ENCODE data around the gene KCTD13. TPM values are rescaled to one million over a fixed set of nuclear protein-coding genes. Genes with fewer than 3 reads are reported as not detected.
"Not testable (repeated sequence)": the region's sequence is repeated elsewhere in the genome, so short reads cannot be mapped to it uniquely, and the experiment has no call there.

The KCTD13 gene
- polyA plus RNA-seq, 1 donor from 2014 or later: 19.2 TPM

DNA sequence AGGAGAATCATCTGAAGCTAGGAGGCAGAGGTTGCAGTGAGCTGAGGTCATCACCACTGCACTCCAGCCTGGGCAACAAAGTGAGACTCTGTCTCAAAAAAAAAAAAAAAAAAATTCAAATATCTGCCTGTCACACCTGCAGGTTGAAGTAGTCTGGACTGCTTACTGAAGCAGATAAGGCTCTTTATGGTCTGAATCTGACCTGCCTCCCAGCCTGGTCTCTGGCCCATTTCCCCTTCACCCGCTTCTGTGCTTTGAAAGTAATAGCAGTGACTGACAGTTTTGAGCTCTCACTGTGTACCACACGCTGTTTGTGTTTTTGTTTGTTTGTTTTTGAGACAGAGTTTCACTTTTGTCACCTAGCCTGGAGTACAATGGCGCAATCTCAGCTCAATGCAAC lies 32.5 kb downstream of the KCTD13 start:
- H3K4me3 Mint-ChIP-seq: no peak overlapping the region
- peaks cover 22% of the 10 kb centered on the region for H3K27me3 Mint-ChIP-seq
- no peaks in the 10 kb centered on the region for H3K4me1 Mint-ChIP-seq
- no peaks in the 10 kb centered on the region for H3K9me3 Mint-ChIP-seq
- H3K36me3 Mint-ChIP-seq: peaks cover 2% of the 10 kb centered on the region
- H3K27ac Mint-ChIP-seq: no peak overlapping the region

DNA sequence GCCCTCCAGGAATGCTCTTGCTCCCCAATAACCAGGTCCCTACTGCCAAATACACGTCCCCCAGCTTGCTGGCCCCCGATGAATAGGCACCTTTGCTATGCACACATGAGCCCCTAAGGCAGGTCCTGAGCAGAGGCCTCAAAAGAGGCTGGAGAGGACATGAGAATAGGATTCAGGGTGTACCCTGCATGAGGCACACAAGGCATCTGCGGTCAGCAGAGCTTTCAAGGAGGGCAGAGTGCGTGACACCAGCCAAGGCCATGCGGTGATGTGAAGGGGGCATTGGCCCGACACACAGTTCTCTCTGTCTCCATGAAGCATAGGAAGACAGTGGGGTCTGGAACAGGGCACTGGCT lies 33.6 kb downstream of the KCTD13 start:
- no peaks in the 10 kb centered on the region for H3K9me3 Mint-ChIP-seq
- peaks cover 2% of the 10 kb centered on the region for H3K36me3 Mint-ChIP-seq
- H3K27ac Mint-ChIP-seq: no peak overlapping the region
- no peak overlapping the region for H3K4me3 Mint-ChIP-seq
- H3K27me3 Mint-ChIP-seq: peaks cover 11% of the 10 kb centered on the region
- no peaks in the 10 kb centered on the region for H3K4me1 Mint-ChIP-seq

DNA sequence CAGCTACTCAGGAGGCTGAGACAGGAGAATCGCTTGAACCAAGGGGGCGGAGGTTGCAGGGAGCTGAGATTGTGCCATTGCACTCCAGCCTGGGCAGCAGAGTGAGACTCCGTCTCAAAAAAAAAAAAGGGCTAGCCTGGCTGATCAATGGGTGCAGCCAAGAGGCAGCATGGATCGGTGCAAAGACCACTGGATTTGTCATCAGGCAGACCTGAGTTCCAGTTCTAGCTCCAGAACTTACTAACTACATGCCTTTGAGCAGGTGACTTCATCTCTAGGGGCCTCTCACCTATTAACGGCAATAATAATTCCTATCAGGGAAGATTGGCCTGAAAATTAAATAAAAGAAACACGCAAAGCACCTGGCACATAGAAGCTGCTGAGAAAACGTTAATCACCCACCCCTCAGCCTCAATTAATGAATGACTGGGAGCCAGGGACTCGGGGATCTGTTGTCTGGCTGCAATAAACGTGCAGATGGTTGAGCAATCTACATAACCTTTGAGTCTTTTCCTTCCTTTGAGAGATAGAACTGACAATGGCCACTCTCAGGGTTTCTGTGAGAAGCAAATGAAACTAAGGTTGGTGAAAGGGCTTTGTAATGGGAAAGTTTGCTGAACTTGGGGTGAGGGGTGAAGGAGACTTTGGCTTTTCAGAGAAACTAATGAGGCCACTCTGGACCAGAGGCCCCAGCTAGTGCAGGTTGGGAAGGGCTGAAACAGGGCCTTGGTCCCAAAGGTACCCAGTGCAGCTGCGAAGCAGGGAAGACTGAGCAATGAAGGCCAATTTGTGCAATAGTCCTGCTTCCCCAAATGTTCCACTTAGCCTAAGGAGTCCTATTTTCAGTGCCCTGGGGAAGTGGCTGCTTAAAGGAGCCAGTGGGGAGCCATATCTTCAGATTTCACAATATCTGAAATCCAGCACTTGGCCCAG lies 34.2 kb downstream of the KCTD13 start:
- no peaks in the 10 kb centered on the region for H3K9me3 Mint-ChIP-seq
- peaks cover 8% of the 10 kb centered on the region for H3K27me3 Mint-ChIP-seq
- H3K4me3 Mint-ChIP-seq: no peak overlapping the region
- H3K4me1 Mint-ChIP-seq: no peaks in the 10 kb centered on the region
- peaks cover 2% of the 10 kb centered on the region for H3K36me3 Mint-ChIP-seq
- no peak overlapping the region for H3K27ac Mint-ChIP-seq

DNA sequence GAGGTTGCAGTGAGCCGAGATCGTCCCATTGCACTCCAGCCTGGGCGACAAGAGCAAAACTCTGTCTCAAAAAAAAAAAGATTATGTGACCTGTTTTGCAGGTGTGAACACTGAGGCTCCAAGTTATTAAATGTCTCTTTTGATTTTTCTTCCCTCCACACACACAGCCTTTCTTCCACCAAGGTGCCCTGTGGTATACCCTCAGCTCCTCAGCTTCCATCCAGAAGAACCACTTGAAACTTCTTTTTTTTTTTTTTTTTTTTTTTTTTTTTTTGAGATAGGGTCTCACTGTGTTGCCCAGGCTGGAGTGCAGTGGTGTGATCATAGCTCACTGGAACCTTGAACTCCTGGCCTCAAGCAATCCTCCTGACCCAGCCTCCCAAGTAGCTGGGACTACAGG lies 36.7 kb downstream of the KCTD13 start:
- not testable (repeated sequence) for H3K27me3 Mint-ChIP-seq, H3K27ac Mint-ChIP-seq, H3K36me3 Mint-ChIP-seq, H3K9me3 Mint-ChIP-seq, H3K4me3 Mint-ChIP-seq, H3K4me1 Mint-ChIP-seq

DNA sequence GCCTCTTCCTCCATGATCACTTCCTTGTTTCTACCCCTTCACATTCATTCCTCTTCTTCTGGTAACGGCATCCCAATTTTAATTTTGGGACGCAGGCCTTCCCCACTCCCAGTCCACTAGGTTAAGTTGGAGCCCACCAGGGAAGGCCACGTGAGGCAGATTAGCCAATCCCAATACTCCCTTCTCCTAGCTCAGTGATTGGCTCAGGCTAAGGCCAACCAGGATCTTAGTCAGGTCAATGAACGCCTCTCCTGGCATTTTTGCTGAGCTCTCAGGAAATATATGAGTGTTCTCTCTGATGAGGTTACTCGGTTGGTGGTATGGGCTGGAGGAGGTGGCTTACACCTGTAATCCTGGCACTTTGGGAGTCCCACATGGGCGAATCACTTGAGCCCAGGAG lies 42.0 kb downstream of the KCTD13 start:
- peaks cover 21% of the 10 kb centered on the region for H3K27me3 Mint-ChIP-seq
- H3K36me3 Mint-ChIP-seq: no peaks in the 10 kb centered on the region
- no peak overlapping the region for H3K4me3 Mint-ChIP-seq
- no peaks in the 10 kb centered on the region for H3K4me1 Mint-ChIP-seq
- H3K27ac Mint-ChIP-seq: no peak overlapping the region
- no peaks in the 10 kb centered on the region for H3K9me3 Mint-ChIP-seq

DNA sequence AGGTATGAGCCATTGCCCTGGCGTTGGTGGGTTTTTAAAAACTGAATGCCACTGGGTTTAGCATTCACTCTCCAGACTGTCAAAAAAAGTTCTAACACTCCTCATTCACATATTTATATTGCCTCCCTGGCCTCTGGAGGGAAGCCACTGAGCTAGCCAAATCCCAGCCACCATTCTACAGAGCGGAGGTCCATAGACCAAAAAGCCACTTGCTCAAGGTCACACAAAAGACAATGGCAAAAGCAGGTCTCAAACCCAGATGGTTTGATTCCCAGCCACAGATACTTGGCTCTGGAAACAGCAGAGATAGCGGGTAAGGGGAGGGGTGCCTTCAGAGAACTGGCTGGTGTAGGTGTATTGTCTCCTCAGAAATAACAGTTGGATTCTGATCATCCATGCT lies 45.0 kb downstream of the KCTD13 start:
- H3K27me3 Mint-ChIP-seq: peaks cover 36% of the 10 kb centered on the region

DNA sequence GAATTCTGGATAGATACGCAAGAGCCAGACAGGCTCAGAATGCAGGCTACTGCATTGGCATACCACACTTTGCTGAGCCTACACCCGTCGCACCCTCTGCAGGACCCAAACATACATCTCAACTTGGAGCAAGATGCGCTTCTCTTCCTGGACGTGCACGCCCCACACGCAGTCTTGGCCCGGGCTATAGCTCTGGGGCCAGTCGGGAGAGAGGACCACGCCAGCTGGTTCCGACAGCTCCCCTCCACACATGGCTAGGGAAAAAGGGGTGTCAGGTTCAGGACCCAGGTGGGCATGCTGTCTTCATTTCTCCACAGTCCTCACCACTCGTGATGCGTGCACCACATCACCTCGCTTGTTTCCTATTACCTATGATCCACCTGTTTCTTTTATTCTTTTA lies 47.9 kb downstream of the KCTD13 start:
- Mint-ChIP-seq H3K36me3 (no peaks in the 10 kb centered on the region), H3K4me3 (no peak overlapping the region), H3K27ac (no peak overlapping the region), H3K27me3 (peaks cover 31% of the 10 kb centered on the region), H3K4me1 (peaks cover 0 to 14% (median 8%) of the 10 kb centered on the region in 3 donors), H3K9me3 (no peaks in the 10 kb centered on the region)

More for the DNA sequence above, 45.0 kb downstream of the KCTD13 start:
- Mint-ChIP-seq H3K27ac (no peak overlapping the region), H3K4me3 (no peak overlapping the region), H3K4me1 (peaks cover 0 to 12% (median 8%) of the 10 kb centered on the region in 3 donors), H3K9me3 (no peaks in the 10 kb centered on the region), H3K36me3 (no peaks in the 10 kb centered on the region)

DNA sequence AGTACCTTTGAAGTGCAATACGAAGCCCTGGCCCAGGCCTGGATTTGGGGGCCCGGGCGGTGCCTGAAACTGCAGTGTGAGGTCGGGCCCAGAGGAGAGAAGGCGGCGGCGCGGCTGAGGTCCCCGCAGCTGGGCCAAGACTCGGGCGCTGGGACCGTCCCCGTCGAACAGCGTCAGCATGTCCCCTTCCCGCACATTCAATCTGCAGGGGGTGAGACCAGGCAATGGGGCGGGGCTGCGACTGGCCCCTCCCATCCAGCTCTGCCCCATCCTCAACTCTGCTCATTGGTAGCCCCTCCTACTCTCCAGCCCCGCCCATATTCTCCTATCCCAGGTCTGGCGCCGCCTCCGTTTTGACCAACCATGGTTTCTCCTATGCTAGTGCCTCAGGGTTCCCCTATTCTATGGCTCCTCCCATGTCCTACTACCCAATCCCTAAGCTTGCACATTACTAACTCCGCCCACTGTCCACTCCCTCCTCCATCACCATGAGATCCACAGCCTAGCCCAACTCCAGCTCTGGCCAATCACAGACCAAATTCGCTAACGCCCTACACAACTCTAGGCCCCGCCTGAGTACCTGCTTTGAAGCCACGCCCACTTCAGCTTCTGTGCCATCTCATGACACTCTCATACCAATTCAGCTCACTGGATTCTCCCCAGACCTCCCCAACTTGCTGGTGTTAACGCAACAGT lies 48.6 kb downstream of the KCTD13 start:
- peak overlapping the region in 3 of 4 donors; percentile 44 to 95 (median 83) for H3K4me3 Mint-ChIP-seq
- H3K9me3 Mint-ChIP-seq: no peaks in the 10 kb centered on the region
- no peaks in the 10 kb centered on the region for H3K36me3 Mint-ChIP-seq
- no peak overlapping the region for H3K27ac Mint-ChIP-seq
- H3K4me1 Mint-ChIP-seq: peaks cover 0 to 14% (median 8%) of the 10 kb centered on the region in 3 donors
- peaks cover 31% of the 10 kb centered on the region for H3K27me3 Mint-ChIP-seq

DNA sequence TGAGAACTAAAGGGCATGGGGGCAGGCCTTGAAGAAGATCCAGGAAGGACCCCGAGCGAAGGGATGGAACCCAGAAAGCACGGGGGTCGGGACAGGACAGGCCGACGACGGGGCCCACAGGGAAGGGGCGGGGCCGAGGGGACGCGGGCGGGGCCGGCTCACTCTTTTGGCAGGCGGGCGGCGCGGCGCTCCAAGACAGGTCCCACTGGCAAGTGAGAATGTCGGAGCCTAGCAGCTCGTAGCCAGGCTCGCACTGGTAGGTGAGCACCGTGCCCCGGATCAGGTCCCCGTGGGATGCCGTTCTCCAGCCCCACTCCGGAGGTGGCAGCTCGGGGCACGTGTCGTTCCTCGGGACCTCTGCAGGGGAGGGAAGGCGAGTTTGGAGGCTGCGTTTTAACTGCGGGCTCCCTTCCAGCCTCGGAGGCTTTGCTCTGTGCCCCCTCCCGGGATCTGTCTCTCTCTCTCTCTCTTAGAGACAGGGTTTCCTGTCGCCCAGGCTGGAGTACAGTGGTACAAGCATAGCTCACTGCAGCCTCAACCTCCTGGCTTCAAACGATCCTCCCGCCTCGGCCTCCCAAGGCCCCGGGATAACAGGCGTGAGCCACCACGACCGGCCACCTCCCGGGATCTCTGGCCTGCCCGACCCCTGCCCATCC lies 49.3 kb downstream of the KCTD13 start:
- Mint-ChIP-seq H3K9me3 (no peaks in the 10 kb centered on the region), H3K27ac (no peak overlapping the region), H3K4me3 (peak overlapping the region in 3 of 4 donors; percentile 41 to 95 (median 63)), H3K27me3 (peaks cover 31% of the 10 kb centered on the region), H3K4me1 (peaks cover 0 to 14% (median 8%) of the 10 kb centered on the region in 3 donors), H3K36me3 (no peaks in the 10 kb centered on the region)

DNA sequence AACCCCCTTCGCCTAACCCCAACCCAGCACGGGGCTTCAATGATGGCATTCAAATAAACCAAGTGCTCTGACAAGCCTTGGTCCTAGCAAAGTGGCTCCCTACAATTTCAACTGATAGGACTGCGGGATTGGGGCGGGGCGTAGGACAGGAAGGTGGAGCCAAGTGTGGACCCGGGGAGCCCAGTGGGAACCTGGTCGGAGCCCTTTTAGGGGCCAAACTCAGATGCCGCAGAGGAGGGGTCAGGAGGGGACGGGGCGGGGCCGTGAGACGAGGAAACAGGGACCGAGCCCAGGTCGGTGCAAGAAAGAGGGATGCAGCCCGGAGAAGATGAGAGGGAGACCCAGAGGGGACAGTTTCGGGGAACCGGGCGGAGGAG lies 49.8 kb downstream of the KCTD13 start:
- peaks cover 0 to 1% (median 0%) of the 10 kb centered on the region in 3 donors for H3K9me3 Mint-ChIP-seq
- H3K27me3 Mint-ChIP-seq: peaks cover 31% of the 10 kb centered on the region
- peaks cover 0 to 14% (median 9%) of the 10 kb centered on the region in 3 donors for H3K4me1 Mint-ChIP-seq
- H3K27ac Mint-ChIP-seq: peak overlapping the region in 1 of 3 donors; percentile 46
- peak overlapping the region in 3 of 4 donors; percentile 41 to 84 (median 63) for H3K4me3 Mint-ChIP-seq
- H3K36me3 Mint-ChIP-seq: no peaks in the 10 kb centered on the region

DNA sequence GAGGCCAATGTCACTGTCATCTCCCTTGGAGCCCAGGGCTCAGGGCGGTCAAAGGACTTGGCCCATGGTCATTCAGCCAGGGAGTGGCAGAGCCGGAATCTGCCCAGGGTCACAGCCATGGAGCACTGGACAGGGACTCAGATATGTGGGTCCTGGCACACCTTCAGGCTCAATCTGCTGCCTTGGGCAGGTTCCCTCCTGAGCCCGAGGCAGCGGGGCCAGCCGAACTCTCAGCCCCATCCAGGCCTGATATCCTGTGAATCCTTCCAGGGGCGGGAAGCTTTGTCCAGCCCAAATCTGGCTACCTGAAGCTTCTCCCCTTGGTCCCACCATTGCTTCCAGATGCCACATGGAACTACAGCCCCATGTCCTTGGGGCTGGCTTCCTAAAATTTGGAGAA lies 50.8 kb downstream of the KCTD13 start:
- Mint-ChIP-seq H3K36me3 (no peaks in the 10 kb centered on the region), H3K9me3 (peaks cover 0 to 1% (median 0%) of the 10 kb centered on the region in 3 donors), H3K4me3 (no peak overlapping the region), H3K4me1 (peaks cover 0 to 14% (median 9%) of the 10 kb centered on the region in 3 donors), H3K27me3 (peaks cover 31% of the 10 kb centered on the region), H3K27ac (no peak overlapping the region)

DNA sequence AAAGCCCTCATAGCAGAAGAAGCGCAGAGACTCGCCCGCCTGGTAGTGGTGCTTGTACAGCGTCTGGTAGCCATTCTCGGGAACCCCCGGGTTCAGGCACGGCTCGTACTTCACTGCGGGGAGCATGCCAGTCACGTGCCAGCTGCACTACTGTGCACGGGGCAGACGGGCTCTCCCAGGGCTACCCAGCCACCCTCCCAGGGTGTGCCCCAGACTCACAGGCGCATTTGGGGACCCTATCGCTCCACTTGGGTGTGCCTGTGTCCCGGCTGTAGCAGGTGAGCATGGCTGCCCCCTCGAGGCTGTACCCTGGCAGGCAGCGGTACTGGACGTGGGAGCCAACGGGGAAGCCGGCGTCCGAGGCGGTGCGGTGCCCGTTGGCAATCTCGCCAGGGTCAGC lies 52.7 kb downstream of the KCTD13 start:
- Mint-ChIP-seq H3K9me3 (peaks cover 0 to 1% (median 0%) of the 10 kb centered on the region in 3 donors), H3K27me3 (peaks cover 23% of the 10 kb centered on the region), H3K4me1 (peaks cover 0 to 14% (median 9%) of the 10 kb centered on the region in 3 donors)

DNA sequence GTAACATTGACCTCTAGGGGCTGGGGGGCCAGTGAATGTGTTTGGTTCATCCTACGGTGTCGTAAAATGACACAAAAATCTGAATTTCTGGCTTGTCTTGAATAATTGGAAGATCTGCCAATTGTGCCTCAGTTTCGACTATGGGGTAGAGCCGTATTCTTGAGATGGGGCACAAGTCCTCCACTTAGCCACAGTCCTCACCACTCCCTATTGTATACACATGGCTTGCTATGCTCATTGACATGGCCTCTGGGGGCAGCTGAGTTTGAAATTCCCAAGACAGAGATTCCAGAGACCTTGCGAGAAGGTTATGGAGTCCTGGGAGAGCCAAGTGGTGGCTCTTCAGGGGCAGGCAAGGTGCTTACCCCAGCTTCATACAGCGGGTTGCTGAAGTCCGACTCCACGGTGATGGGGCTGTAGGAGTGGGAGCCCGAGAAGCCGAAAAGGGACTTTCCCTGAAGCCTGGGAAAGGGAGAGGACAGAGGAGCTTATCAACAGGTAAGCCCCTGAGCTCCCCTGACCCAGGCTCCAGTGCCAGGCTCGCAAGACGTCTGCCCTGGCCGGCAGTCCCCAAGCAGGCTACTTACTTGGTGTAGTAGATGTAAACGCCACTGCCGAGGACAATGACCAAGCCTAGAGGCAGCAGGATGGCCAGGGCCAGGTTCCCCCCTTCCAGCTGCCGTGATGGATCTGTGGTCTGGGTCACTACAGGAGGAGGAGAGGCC lies 54.0 kb downstream of the KCTD13 start:
- H3K9me3 Mint-ChIP-seq: peaks cover 0 to 1% (median 0%) of the 10 kb centered on the region in 3 donors
- H3K27me3 Mint-ChIP-seq: peaks cover 12% of the 10 kb centered on the region
- no peaks in the 10 kb centered on the region for H3K36me3 Mint-ChIP-seq
- peaks cover 0 to 8% (median 4%) of the 10 kb centered on the region in 3 donors for H3K4me1 Mint-ChIP-seq
- H3K4me3 Mint-ChIP-seq: no peak overlapping the region
- H3K27ac Mint-ChIP-seq: no peak overlapping the region

More for the DNA sequence above, 52.7 kb downstream of the KCTD13 start:
- Mint-ChIP-seq H3K4me3 (no peak overlapping the region), H3K27ac (no peak overlapping the region), H3K36me3 (no peaks in the 10 kb centered on the region)

DNA sequence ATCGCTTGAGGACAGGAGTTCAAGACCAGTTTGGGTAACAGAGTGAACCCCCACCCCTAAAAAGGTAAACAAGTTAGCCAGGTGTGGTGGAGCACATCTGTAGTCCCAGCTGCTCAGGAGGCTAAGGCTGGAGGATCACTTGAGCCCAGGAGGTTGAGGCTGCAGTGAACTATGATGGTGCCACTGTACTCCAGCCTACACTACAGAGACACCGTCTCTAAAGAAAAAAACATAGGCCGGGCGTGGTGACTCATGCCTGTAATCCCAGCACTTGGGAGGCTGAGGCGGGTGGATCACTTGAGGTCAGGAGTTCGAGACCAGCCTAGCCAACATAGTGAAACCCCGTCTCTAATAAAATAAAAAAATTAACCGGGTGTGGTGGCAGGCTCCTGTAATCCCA lies 57.0 kb downstream of the KCTD13 start:
- H3K36me3 Mint-ChIP-seq, H3K4me3 Mint-ChIP-seq, H3K9me3 Mint-ChIP-seq, H3K4me1 Mint-ChIP-seq, H3K27me3 Mint-ChIP-seq: not testable (repeated sequence)
- peak overlapping the region in 1 of 3 donors; percentile 10 for H3K27ac Mint-ChIP-seq
